GM21423 (cell line): Measurements from ENCODE around the gene PHAF1.

Source experiments
- ATAC-seq: cut with Tn5 transposase; IDR thresholded peaks from one replicate; pipeline ENCODE4 v1.9.1; 2021; ENCODE audit warnings: mild to moderate bottlenecking, moderate library complexity; ENCODE audit not compliant: unreplicated experiment

PHAF1 gene

DNA sequence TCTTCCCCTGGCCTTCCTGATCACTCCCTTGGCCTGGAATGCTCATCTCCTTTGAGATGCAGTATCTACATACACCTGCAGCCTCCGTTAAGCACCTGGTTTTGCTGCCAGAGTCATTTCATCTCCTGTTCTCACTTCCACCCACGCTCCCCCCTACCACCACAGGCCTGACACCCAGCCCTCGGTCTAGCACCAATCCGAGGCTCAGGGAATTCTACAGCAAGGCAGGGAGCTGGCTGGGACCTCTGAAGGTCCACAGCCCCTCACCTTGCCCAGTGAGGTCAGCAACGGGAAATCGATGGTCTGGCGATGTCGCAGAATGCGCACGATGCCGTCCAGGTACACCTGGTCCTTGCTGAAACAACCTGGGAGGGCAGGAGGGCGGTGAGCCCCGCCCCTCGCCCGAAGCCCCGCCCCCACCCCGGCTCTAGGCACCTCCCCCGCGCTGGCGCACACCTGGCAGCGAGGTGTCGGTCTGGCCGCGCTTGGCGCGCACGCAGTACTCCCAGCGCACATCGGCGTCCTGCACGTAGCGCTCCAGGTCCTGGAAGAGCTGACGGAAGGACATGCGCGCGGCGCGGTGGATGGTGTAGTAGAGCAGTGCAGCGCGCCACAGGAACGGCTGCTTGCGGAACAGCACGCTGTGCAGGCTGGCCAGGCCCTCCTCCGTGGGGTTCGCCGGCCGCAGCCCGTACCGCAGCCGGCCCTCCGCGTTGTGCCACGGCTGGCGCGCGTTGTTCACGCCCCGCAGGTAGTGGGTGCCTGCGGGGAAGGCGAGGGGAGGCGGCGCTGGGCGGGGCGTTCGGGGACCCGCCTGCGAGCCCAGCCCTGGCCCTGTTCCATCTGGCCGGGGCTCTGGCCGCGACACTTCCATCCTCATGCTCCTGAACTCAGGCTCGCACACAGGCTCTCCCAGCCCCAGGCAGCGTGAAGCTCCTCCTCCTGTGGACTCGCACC is 68.3 kb downstream of the PHAF1 start:
- no peak for ATAC-seq

GRCh38 chr16:67179421-67180080 is 69.8 kb downstream of the PHAF1 start:
- ATAC-seq, result no peak

DNA sequence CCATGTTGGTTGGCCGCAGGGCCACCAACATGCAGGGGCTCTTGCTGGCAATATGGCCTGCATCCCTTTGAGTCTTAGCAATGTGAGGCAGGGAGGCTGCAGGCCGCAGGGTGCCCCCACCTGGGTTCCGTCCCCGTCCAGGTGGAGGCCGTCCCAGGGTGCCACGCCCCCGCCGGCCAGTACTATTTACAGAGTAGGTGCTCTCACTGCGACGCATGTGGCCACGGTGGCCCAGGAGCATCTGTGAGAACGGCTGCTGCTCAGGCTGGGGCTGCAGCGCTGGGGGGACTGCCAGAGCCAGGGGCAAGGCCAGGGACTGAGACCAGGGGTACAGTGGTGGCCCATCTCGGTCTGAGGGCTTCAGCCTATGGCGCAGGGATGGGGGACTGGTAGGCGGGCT is 70.4 kb downstream of the PHAF1 start:
- ATAC-seq, result no peak

DNA sequence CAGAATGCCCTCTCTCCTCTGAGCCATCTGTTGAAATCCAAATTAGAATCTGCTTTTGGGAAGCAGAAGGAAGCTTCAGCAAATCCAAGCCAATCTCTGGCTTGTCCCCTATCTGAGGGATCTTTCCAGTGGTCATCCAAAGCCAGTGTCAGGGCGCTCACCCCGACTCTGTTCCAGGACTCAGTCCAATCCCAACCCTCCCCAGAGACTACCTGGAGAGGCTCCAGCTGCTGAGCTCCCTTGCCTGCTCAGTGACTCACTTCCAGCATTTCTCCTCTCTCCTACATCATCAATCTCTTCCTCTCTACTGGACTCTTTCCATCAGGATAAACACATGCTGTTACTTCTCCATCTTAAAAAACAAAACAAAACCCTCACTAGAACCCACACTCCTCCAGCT is 71.6 kb downstream of the PHAF1 start:
- ATAC-seq, result no peak

DNA sequence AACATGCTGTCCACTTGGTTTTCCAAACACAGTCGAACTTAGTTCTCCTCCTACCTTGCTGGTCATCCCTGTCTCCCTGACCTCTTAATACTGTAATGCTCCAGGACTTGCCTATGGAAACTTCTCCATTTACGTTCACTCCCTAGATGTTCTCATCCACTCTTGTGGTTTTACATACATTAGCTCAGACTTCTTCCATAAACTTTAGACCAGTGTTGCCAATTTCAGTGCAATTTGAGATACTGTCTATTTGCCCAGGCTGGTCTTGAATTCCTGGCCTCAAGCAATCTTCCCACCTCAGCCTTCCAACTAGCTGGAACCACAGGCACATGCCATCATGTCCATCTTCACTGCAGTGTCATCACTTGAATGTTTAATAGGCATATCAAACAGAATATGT is 72.5 kb downstream of the PHAF1 start:
- ATAC-seq, result no peak

DNA sequence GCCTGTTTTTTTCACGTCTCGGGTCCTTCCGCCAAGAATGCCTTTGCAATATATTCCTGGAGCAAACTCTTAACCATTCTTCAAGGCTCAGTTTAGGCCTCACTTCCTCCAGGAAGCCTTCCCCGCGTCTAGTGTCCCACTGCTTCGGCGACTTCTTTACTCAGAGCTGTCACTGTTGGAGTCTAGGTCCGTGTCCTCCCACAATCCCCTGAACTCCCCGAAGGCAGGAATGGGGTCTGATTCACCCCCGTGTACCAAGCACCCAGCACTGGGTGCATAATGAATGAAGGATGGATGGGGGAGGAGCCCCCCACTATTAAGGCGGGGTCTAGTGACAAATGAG is 73.5 kb downstream of the PHAF1 start:
- ATAC-seq, result no peak

GRCh38 chr16:67183627-67184452 is 74.1 kb downstream of the PHAF1 start, which contains the start of gene MATCAP1:
Gene MATCAP1 (minus strand): TSS chr16:67183963. CDS start chr16:67180610, 3,353 bp downstream.
- peak; percentile 92 for ATAC-seq

DNA sequence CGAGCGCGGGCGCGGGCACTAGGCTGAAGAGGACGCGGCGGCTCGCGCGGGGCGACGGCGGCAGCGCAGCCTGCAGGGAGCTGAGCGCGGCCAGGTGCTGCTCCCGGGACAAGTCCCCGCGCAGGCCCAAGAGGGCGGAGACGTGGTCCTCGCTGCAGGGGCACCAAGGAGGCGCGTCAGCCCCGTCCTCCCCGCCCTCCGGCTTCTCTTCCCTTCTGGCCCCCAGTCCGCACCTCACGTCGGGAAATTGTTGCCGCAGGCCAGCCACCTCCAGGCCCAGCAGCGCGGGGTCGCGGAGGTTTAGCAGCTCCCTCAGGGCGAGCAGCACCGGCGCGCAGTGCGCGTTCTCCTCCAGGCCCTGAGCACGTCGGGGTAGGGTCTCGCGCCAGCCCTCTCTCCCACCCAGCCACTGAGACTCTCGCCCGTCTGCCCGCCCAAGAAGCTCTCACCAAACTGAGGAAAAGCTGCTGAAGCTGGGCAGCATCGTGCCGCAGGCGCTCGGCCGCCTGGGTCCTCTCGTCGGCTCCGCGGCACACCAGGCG is 74.8 kb downstream of the PHAF1 start:
- ATAC-seq, result peak; percentile 6

- peak; percentile 21 for ATAC-seq
Observed at GRCh38 chr16:67184995-67185650, 75.4 kb downstream of the PHAF1 start.

GRCh38 chr16:67185651-67186134 is 76.0 kb downstream of the PHAF1 start:
- no peak for ATAC-seq

GRCh38 chr16:67186550-67186950 is 76.8 kb downstream of the PHAF1 start:
- no peak for ATAC-seq

GRCh38 chr16:67187175-67187890 is 77.6 kb downstream of the PHAF1 start:
- ATAC-seq, result no peak

GRCh38 chr16:67188323-67188722 is 78.6 kb downstream of the PHAF1 start:
- no peak for ATAC-seq

DNA sequence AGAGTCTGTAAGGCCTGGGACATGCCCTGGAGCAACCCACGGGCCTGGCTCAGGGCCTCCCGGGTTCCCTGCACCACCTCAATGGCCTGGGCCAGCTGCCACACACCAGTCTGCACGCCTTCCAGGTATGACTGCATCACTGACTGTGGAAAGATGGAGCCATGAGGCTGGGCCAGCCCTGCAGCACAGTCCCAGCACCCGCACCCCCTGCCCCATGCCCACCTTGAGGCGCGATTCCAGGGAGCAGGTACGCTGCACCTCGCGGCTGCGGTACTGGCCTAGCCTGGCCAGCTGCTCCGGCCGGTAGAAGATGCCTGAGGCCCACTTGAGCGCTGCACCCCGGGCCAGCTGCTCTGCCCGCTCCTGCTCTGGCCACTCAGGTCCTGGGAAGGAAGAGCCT is 79.1 kb downstream of the PHAF1 start:
- ATAC-seq, result no peak

DNA sequence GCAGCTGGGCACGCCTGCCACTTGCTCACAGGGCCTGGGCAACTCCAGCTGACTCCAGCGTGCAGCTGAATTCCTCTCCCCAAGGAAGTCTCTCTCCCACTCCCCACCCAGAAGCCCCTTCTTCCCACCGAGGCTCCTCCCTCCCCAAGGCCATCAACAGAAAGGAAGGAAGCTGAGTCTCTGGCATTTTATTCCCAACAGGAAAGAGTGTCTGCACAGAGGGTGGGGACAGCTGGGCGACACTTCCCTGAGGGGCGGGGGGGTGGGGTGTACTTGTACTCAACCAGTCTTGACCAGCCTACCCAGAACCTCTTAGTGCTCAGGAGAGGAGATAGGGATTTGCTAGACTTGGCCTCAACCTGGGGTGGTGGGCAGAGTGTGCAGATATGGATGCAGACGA is 80.3 kb downstream of the PHAF1 start, which contains the start of gene EXOC3L1:
TSS of gene EXOC3L1 (minus strand) at position 96 of the 400 bp plus-strand sequence. CDS start 460 bp downstream, outside the sequence.
- no peak for ATAC-seq

DNA sequence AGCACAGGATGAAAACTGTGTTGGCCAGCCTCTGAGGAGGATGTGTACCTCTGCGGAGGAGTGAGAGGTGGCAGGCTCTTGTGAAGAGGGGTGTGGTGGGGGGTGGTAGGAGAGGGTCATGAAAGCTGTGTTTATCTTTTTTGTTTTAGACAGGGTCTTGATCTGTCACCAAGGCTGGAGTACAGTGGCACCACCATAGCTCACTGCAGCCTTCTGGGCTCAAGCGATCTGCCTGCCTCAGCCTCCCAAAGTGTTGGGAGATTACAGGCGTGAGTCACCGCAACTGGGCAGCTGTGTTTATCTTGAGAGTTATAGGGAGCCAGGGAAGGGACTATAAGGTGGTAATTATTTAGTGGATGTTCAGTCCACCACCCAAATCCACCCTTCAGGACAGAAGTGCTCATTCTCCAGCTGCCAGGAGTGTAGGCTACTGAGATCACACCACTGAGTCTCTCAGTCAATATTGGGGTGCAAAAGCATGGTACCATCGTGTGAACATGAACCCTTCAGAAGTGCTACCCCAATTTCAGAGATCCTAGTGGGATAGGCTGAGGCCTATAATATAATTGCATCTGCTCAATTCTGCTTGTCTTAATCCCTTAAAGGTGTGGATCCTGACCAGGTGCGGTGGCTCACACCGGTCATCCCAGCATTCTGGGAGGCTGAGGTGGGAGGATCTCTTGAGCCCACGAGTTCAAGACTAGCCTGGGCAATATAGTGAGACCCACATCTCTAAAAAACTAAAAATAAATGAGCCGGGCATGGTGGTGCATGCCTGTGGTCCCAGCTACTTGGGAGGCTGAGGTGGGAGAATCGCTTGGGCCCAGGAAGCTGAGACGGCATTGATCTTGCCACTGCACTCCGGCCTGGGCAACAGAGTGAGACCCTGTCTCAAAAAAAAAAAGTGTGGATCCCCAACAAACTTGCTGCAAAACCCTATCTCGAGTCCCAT is 81.0 kb downstream of the PHAF1 start:
- ATAC-seq, result no peak

DNA sequence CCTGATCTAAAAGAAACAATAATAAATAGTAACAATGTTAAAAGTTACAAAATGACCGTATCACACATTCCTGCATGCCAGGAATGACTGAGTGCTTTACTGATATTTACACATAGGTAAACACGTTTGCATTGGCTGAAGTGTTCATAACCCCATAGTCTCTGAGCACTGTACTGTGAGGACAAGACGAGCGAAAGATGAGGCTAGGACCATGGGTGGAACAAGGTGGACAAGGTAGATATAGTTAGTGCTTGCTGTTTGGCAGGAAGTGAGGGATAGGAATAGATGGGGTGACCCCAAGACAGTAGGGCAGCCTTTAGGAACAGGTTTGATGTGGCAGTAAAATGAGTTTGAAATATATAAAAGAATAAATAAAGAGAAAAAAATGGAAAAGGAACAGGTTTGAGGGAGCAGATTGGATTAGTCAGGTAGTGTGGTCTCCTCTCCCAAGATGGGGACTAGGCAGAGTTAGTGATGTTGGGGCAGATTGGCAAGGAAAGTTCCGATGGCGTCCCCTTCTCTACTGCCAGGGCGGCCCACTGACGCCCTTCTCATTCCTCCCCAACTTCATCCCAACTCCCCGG is 81.8 kb downstream of the PHAF1 start:
- ATAC-seq, result no peak
